Hepatocyte (in vitro differentiated cells): ENCODE measurements around the gene COL4A2. TPM values are rescaled to one million over a fixed set of nuclear protein-coding genes. Genes with fewer than 3 reads are reported as not detected.

Experiments used
- DNase-seq: peaks from one replicate; pipeline ENCODE4 v3.0.0-alpha.2; 2016; ENCODE audit warnings: low spot score
- H2AFZ ChIP-seq: fragments of 200-600 bp; sonication (generic); 2 replicates; pipeline ENCODE4 v1.6.0; 2016; ENCODE audit warnings: antibody characterized with exemption, mild to moderate bottlenecking
- H3K27ac ChIP-seq: fragments of 200-600 bp; sonication (generic); 2 replicates; pipeline ENCODE4 v1.5.1; 2016; ENCODE audit warnings: mild to moderate bottlenecking
- H3K27me3 ChIP-seq: fragments of 200-600 bp; sonication (generic); 2 replicates; pipeline ENCODE4 v1.6.1; 2016
- H3K36me3 ChIP-seq: fragments of 200-600 bp; sonication (generic); replicated peaks from 2 replicates; pipeline ENCODE4 v1.5.1; 2016; ENCODE audit warnings: low read depth; ENCODE audit not compliant: insufficient read depth
- H3K4me1 ChIP-seq: fragments of 200-600 bp; sonication (generic); 2 replicates; pipeline ENCODE4 v1.5.1; 2016; ENCODE audit warnings: mild to moderate bottlenecking, moderate library complexity; ENCODE audit not compliant: insufficient read depth
- H3K4me2 ChIP-seq: fragments of 200-600 bp; sonication (generic); 2 replicates; pipeline ENCODE4 v1.6.0; 2016
- H3K4me3 ChIP-seq: fragments of 200-600 bp; sonication (generic); 2 replicates; pipeline ENCODE4 v1.5.1; 2016; ENCODE audit warnings: mild to moderate bottlenecking
- H3K79me2 ChIP-seq: fragments of 200-600 bp; sonication (generic); 2 replicates; pipeline ENCODE4 v1.6.0; 2017; ENCODE audit warnings: mild to moderate bottlenecking
- H3K9me2 ChIP-seq: fragments of 200-600 bp; sonication (generic); replicated peaks from 2 replicates; pipeline ENCODE4 v1.6.0; 2017; ENCODE audit warnings: mild to moderate bottlenecking; ENCODE audit not compliant: insufficient read depth
- H3K9me3 ChIP-seq: fragments of 200-600 bp; sonication (generic); 2 replicates; pipeline ENCODE4 v1.5.1; 2016; ENCODE audit warnings: low read depth, mild to moderate bottlenecking
- H4K20me1 ChIP-seq: fragments of 200-600 bp; sonication (generic); 2 replicates; pipeline ENCODE4 v1.6.0; 2016; ENCODE audit warnings: mild to moderate bottlenecking; ENCODE audit not compliant: insufficient read depth, poor library complexity, severe bottlenecking
- CTCF ChIP-seq: fragments of 200-600 bp; sonication (generic); IDR thresholded peaks from 2 replicates; pipeline ENCODE4 v1.5.1; 2016; ENCODE audit warnings: antibody characterized with exemption, mild to moderate bottlenecking; ENCODE audit not compliant: poor library complexity
- EZH2 ChIP-seq: fragments of 200-600 bp; sonication (generic); IDR thresholded peaks from 2 replicates; pipeline ENCODE4 v1.6.1; 2016; ENCODE audit warnings: antibody characterized with exemption, mild to moderate bottlenecking, borderline replicate concordance
- EZH2phosphoT487 ChIP-seq: fragments of 200-600 bp; sonication (generic); IDR thresholded peaks from one replicate; pipeline ENCODE4 v1.6.1; 2018; ENCODE audit warnings: antibody characterized with exemption, mild to moderate bottlenecking, low read depth, moderate library complexity; ENCODE audit not compliant: unreplicated experiment, severe bottlenecking
- WGBS: methylation state at CpG from one replicate; pipeline ENCODE4 v1.1.6; 2016; ENCODE audit warnings: low lambda C conversion rate; ENCODE audit errors: missing lambda C conversion rate; 5-methylcytosine and 5-hydroxymethylcytosine counted together
- polyA plus RNA-seq: library from polyadenylated mRNA; unstranded; fragments of >200 nt; fragmentation: Nextera tagmentation; extraction: Ambion mirVana; gene quantifications from 2 replicates; pipeline ENCODE4 v1.2.1, GENCODE V29; 2016
- total RNA-seq: library from RNA; depleted of rRNA; stranded (reverse); fragments of >200 nt; gene quantifications from 2 replicates; pipeline ENCODE4 v1.2.3, GENCODE V29; 2014

Gene COL4A2
- total and polyA plus RNA-seq, 2 experiments from 2014 or later = 171 to 221 TPM

DNA sequence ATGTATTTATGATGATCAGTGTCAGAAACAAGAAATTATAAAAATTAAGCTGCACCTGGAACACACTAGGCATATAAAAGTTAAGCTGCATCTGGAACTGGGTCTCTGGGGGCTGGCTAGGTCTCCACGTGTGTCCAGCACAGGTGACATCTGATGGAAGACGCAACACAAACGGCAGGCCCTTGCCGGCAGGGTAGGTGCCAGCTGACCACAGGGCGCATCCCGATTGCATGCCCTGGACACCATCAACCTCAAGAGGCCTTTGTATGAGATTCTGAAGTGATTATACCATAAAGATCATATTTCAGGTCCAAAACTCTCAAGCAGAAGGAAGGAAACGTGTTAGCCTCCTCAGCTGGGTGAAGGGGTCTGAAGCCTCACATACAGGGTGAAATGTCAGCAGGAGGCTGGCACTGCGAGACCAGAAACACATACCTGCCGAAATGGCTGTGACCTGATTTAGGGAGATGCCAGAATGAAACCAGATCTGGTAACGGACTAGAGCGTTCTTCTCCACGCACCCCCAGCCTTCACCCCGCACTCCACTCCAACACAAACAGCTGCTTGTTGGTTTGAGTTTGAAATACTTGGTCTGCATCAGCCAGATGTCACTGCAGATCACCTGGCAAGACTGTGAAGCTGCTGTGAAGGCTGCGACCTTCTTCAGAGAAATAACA is 37.4 kb upstream of the COL4A2 start:
- Histone ChIP-seq H3K4me1 (no peaks in the 10 kb centered on the region), H3K27me3 (no peaks in the 10 kb centered on the region), H3K79me2 (peaks cover 31% of the 10 kb centered on the region), H3K36me3 (no peaks in the 10 kb centered on the region), H4K20me1 (no peaks in the 10 kb centered on the region), H3K9me2 (no peaks in the 10 kb centered on the region), H3K9me3 (no peaks in the 10 kb centered on the region), H2AFZ (no peak overlapping the region), H3K4me2 (no peak overlapping the region), H3K4me3 (no peak overlapping the region), H3K27ac (no peak overlapping the region)
- WGBS = 90% methylated on average over 14 of the region's 14 CpGs
- DNase-seq = no peak
- no peak for TF ChIP-seq CTCF

- TF ChIP-seq EZH2phosphoT487 (no peak), EZH2 (no peak), CTCF (no peak)
- H3K4me1 ChIP-seq = no peaks in the 10 kb centered on the region
- no peaks in the 10 kb centered on the region for H4K20me1 ChIP-seq
- H3K4me3 ChIP-seq = no peak overlapping the region
- peaks cover 32% of the 10 kb centered on the region for H3K79me2 ChIP-seq
- H3K9me2 ChIP-seq = no peaks in the 10 kb centered on the region
- no peak overlapping the region for H3K27ac ChIP-seq
- WGBS = 81% methylated on average over 7 of the region's 7 CpGs
- no peaks in the 10 kb centered on the region for H3K9me3 ChIP-seq
- H2AFZ ChIP-seq = no peak overlapping the region
- no peak overlapping the region for H3K4me2 ChIP-seq
- no peaks in the 10 kb centered on the region for H3K27me3 ChIP-seq
- no peak for DNase-seq
- H3K36me3 ChIP-seq = no peaks in the 10 kb centered on the region
Measured at GRCh38 chr13:110270507-110270906, 36.6 kb upstream of the COL4A2 start.

DNA sequence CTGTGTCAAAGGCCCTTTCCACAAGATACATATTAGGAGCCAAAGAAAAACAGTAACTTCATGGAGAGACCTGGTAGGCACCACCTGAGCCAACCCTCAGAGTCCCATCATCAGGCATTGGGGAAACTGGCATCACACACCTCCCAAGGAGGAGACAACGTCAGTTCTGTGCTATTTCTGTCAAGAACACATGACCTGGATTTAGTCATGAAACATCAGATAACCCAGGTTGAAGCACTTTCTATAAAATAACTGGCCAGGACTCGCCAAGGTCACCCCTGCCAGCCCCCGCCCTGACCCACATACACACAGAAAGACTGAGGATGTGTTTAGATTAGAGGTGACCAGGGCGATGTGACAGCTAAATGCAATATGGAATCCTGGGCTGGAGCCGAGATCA is 35.8 kb upstream of the COL4A2 start:
- Histone ChIP-seq H3K27me3 (no peaks in the 10 kb centered on the region), H3K9me3 (no peaks in the 10 kb centered on the region), H2AFZ (no peak overlapping the region), H4K20me1 (no peaks in the 10 kb centered on the region), H3K4me2 (no peak overlapping the region), H3K4me3 (no peak overlapping the region), H3K79me2 (peaks cover 35% of the 10 kb centered on the region), H3K36me3 (no peaks in the 10 kb centered on the region), H3K4me1 (no peaks in the 10 kb centered on the region), H3K27ac (no peak overlapping the region), H3K9me2 (no peaks in the 10 kb centered on the region)
- no peak for DNase-seq
- 76% methylated on average over 5 of the region's 5 CpGs for WGBS
- TF ChIP-seq CTCF = no peak
- no peak for TF ChIP-seq EZH2phosphoT487
- TF ChIP-seq EZH2 = no peak

DNA sequence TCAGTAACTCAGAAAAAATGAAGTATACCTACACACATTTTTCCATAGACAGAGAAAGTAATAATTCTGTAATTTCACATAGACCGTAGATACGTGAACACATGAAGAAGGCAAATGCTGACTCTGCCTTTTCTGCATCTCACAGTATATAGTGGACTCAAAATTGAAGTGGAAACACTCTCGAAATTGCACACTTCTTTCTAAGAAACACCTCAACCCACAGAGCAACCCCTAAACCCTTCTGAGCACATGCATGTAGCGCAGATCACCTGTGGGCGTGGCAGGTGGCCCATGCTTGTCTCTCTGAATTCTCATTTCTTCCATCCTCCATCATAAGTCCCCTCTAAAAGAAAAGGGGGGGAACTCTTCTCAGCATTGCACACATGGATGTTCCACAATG is 34.9 kb upstream of the COL4A2 start:
- WGBS = 95% methylated on average over 5 of the region's 5 CpGs
- Histone ChIP-seq H3K9me2 (no peaks in the 10 kb centered on the region), H3K36me3 (no peaks in the 10 kb centered on the region), H3K4me3 (no peak overlapping the region), H3K9me3 (no peaks in the 10 kb centered on the region), H3K27me3 (no peaks in the 10 kb centered on the region), H2AFZ (no peak overlapping the region), H3K79me2 (peaks cover 39% of the 10 kb centered on the region), H4K20me1 (no peaks in the 10 kb centered on the region), H3K27ac (no peak overlapping the region), H3K4me1 (no peaks in the 10 kb centered on the region), H3K4me2 (no peak overlapping the region)
- DNase-seq = no peak
- TF ChIP-seq EZH2 = no peak
- no peak for TF ChIP-seq CTCF
- TF ChIP-seq EZH2phosphoT487 = no peak
